Midbrain (tissue), 1 donor: ENCODE data around the gene SLC10A6.

Source experiments
- DNase-seq: peaks from one replicate; lab custom pipeline; 2025; lab: John Stamatoyannopoulos, UW

The SLC10A6 gene

GRCh38 chr4:86847571-86847970 is 1.6 kb downstream of the SLC10A6 start:
- no peak for DNase-seq

DNA sequence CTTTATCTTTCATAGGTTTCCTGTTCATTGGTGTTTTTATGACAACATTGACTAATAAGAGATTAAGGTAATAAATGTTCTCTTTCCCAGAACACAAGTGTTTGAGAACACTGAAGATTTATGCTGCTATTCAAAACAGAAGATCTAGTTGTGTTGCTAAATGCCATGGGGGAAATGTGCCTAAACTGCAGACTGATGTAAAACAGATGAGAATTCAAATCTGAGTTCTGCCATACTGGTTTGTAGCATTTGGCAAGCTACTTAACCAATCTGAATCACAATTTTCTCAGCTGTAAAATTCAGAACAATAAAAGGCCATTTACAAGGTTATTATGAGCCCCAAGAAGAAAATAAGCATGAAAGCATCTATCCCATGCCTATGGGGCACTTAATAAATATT is 2.3 kb downstream of the SLC10A6 start:
- DNase-seq, result no peak

- no peak for DNase-seq
These were observed 3.6 kb downstream of the SLC10A6 start for GRCh38 chr4:86845593-86845992.

- no peak for DNase-seq
These were observed 7.9 kb downstream of the SLC10A6 start for GRCh38 chr4:86841309-86841708.

- no peak for DNase-seq
These were observed 8.3 kb downstream of the SLC10A6 start for GRCh38 chr4:86840858-86841257.

GRCh38 chr4:86837691-86838503 is 11.3 kb downstream of the SLC10A6 start:
- DNase-seq, result no peak

DNA sequence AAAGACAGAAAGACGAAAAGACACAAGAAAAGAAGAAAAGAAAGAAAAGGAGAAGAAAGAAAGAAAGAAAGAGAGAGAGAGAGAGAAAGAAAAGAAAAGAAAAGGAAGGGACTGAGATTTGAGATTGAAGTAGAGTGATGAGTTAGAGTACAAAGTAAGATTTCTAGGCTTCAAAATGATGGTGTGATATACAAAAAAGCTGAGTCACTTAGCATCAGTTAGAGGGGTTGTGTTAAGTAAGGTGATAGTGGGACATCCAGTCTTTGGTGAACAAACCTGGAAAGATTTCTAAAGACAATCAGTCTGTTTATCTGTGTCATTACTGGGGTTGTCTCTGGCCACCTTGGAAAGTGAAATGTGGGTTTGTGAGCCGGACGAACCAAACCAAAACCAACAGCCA is 13.5 kb downstream of the SLC10A6 start:
- DNase-seq, result no peak

GRCh38 chr4:86834901-86835300 is 14.3 kb downstream of the SLC10A6 start:
- no peak for DNase-seq

DNA sequence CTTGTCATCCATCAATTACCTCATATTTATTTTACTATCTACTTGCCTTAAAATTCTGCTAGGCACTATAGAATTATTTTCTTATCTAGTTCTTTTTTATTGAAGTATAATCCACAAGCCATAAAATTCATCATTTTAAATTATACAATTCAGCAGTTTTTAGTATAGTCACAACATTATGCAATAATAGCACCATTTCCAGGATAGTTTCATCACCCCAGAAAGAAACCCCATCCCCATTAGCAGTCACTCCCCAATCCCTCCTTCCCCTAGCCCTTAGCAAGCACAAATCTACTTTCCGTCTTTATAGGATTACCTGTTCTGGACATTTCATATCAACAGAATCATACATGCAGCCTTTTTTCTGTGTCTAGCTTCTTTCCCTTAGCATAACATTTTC is 15.6 kb downstream of the SLC10A6 start:
- DNase-seq, result no peak

DNA sequence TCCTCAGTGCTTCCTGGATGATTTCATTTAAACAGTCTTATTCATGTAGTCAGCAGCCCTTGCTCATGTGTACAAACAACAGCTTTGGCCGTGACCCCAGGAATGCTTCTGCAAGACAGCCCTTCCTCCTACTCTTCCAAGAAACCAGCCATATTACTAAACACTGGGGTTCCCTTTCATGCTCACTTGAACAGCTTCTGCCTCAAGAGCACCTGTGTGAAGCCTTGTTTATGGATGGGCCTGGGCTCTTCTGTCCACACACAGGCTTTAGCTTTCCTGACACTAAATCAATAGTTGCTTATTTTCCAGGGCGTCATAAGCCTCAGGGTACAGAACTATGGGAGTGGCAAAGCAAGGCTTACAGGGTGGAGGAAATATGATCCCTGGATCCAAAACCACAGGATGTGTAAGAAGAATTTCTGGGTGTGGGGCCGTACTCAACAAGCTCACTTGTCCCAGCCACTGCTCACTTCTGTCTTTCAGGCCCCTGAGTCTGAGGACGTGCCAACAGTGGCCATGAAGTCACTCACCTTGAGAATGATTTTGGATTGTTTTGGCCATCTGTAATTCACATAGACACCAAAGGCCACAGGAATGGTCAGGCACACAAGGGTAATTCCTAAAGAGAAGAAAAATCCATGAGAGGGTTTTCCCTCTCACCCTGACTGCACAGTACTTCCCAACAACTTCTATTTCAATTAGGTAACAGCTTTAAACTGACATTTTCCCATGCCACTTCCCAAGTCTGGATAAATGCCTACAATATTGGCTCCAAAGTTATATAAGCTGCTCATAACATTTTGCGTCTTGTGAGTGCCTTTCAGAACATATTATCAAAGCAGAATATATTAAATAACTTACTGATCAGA is 17.7 kb downstream of the SLC10A6 start:
- no peak for DNase-seq

DNA sequence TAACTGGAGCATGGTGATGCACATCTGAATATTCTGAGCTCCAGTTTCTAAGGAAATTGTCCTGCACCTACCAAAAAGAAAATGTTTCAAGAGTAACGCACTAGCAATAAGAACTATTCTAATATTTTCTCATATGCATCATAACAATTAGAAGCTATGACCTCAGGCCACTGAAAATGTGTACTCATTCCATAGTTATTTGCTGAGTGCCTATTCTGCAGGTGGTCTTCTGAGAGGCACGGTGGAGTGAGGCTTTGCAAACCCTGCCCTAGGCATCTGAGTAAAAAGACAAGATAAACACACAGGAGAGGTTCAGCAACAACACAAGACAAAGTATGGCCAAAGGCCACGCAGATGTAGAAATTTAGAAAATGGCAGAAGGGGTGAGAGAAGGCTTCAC is 23.7 kb downstream of the SLC10A6 start:
- no peak for DNase-seq

DNA sequence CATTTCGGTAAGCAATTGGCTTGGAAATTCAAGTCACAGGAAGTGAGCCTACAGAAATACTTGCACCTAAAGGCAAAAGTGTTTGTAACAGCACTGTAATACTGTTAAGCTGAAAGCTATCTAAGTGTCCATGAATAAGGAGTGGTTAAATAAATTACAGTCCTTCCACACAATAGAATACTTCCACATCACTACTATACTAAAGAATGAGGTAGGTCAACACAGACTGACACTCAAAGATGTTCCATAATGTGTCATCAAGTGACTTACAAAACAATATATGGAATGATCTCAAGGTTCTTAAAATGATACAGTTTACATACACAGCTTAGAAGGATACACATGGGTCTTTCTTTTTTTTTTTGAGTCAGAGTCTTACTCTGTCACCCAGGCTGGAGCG is 27.0 kb downstream of the SLC10A6 start:
- DNase-seq, result no peak

DNA sequence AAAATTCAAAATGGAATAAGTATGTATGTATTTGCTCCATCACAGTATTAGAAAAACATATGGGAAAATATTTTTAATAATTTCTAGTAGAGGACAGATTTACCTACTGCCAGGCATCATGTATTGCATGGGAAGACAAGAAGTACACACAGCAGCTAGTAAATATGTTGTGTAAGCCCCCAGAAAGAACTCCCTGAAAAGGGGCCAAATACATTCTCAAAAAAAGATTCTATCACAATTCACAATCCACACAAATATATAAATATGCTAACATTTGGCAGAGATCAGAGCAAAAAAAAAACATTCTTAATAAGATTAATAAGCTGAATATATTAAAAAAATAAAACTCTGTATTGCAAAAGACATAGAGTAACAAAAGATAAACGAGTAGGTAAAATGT is 28.0 kb downstream of the SLC10A6 start:
- no peak for DNase-seq

GRCh38 chr4:86819561-86819960 is 29.6 kb downstream of the SLC10A6 start:
- DNase-seq, result no peak

DNA sequence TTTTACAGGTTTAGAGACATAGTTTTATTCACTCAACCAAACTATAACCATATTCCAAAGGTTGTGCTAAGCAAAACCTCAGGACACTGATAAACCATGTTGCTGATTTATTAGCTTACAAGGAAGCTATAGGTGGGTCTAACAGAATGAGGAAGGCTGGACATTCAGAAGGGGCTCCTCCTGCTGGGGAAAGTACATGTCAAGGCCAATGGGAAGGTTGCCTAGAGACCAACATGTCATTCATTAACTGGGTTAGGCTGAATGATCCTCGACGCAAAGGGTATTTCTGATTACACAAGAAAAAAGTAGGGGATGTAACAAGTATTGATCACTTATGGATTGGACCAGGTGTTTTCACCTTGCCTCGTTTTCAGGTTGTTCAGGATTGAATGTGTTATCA is 30.3 kb downstream of the SLC10A6 start:
- DNase-seq, result no peak

GRCh38 chr4:86818211-86818610 is 31.0 kb downstream of the SLC10A6 start:
- DNase-seq, result no peak

DNA sequence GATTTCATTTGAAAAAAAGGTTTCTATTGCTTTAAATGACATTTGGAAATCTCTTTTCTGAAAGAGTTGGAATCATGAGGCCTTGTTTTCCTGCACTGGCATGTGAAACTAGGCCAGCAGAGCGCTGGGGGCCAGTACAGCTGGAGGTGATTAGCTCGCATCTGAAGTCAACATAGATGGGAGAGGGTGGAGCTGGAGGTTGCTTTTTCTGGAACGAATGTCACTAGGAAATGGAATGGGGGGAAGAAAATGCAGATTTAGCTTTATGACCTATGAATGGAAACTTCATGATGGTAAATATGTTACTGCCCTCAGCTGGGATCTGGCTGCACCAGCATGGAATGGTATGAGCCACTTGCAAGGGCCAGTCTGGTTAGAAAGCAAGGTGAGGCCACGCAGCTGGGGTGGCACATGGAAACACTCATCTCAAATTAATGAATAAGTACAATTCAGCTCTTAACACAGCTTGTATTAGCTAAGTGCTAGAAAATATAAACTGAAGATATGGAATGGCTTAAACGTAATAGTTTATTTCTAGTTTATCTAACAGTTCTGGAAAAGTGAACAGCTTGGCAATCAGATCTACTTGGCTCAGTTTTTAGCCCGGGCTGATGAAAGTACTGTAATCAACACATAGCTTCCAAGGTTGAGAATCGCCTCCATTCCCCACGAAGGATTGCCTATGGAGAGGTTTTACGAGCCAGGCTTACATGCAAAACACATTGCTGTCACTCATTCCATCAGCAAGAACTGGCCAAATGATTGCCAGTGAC is 32.5 kb downstream of the SLC10A6 start:
- DNase-seq, result peak; percentile 5

GRCh38 chr4:86815653-86816052 is 33.5 kb downstream of the SLC10A6 start:
- DNase-seq, result no peak

DNA sequence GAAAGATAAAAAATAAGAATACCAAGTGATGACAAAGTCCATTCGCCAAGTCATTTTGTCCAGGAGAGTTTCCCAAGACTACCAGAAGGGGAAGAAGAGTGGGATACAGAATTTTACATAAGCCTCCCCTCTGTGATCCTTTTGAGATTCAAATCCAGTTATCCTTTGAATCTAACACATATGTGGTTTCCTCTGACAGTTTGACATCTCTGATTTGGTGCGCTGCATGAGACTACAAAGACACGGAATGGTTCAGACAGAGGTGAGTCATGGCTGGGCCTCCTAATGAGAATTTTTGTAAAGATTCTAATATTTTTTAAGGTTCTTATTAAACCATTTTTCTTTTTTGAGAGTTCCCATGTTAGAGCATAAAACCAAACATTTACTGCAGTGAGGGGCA is 38.3 kb downstream of the SLC10A6 start:
- no peak for DNase-seq

DNA sequence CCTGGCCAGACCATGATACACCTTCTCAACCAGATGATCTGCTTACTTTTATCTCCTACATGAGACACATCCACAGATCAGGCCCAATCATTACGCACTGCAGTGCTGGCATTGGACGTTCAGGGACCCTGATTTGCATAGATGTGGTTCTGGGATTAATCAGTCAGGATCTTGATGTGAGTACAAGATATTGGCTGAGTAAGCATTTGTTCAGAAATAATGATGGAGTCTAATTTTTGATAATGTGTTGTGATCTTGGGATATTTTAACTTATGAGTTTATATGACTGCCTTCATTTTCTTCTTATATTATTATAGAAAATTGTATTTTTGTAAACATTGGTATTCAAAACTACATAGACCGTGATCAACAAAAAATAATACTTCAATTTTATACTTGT is 39.4 kb downstream of the SLC10A6 start:
- no peak for DNase-seq

DNA sequence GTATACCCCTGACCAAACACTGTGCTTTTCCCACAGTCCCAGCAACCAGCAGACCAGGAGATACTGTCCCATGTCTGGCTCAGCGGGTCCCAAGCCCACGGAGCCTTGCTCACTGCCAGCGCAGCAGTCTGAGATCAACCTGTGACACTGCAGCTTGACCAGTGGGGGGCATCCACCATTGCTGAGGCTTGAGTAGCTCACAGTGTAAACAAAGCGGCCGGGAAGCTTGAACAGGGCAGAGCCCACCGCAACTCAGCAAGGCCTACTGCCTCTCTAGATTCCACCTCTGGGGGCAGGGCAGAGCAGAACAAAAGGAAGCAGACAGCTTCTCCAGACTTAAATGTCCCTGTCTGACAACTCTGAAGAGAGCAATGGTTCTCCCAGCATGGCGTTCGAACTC is 58.1 kb downstream of the SLC10A6 start:
- DNase-seq, result no peak

DNA sequence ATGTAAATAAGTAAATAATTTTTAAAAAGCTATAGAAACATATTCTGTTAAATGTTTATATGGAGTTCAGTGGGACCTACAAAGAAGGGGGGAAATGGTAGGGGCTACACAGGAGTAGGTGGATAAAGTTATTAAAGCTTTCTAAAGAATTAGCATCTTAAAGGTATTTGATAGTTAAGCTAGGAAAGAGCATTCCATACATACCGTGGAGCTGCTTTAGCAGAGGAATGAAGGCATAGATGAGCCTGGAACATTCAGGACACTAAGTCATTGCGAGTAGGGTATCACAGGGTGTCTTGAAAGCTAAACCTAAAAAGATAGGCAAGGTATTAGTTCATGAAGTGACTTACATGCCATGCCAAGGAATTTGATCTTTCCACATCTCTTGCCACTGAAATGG is 60.4 kb downstream of the SLC10A6 start:
- DNase-seq, result no peak

GRCh38 chr4:86778175-86778574 is 71.0 kb downstream of the SLC10A6 start:
- no peak for DNase-seq
